HEK293 (cell line): ENCODE data around the gene ZNF862.

Source experiments
- CTCF ChIA-PET: fragments of 350-600 bp; formaldehyde crosslinking; extraction: SDS; loops from one replicate; lab custom pipeline; 2021; ENCODE audit warnings: antibody characterized with exemption; lab: Yijun Ruan, JAX
- POLR2A ChIA-PET: fragments of 300-600 bp; formaldehyde crosslinking; extraction: SDS; loops from one replicate; lab custom pipeline; 2020; ENCODE audit warnings: antibody characterized with exemption, inconsistent platforms; lab: Yijun Ruan, JAX
- H3K27ac ChIP-seq: fragments of 200-500 bp; sonication (Bioruptor generic); 2 replicates; pipeline ENCODE4 v1.5.1; 2014; ENCODE audit warnings: low read depth, low read length, control low read depth, inconsistent platforms; ENCODE audit errors: extremely low read depth
- H3K36me3 ChIP-seq, 2 experiments: fragments of 200-500 bp in 1 of 2; sonication (Bioruptor generic) in 1 of 2; 1 replicate in 1 of 2; 2 replicates in 1 of 2; pipeline ENCODE4 v1.5.1; 2014 to 2017; ENCODE audit warnings: inconsistent platforms in 2 of 2, low read length in 2 of 2; ENCODE audit not compliant: control insufficient read depth in 2 of 2, insufficient read depth in 1 of 2
- H3K4me1 ChIP-seq: fragments of 200-500 bp; sonication (Bioruptor generic); 2 replicates; pipeline ENCODE4 v1.5.1; 2014; ENCODE audit warnings: mild to moderate bottlenecking, low read length, inconsistent platforms; ENCODE audit not compliant: control insufficient read depth, insufficient read depth
- H3K4me3 ChIP-seq: 2 replicates; pipeline ENCODE4 v1.5.1; 2011; ENCODE audit warnings: low read depth, mild to moderate bottlenecking, control low read depth, low read length, moderate library complexity
- H3K9me3 ChIP-seq: fragments of 200-500 bp; sonication (Bioruptor generic); 2 replicates; pipeline ENCODE4 v1.5.1; 2014; ENCODE audit warnings: low read depth, low read length, inconsistent platforms; ENCODE audit not compliant: control insufficient read depth, insufficient read depth
- BCL6B ChIP-seq: fragments of 450-650 bp; formaldehyde crosslinking; IDR thresholded peaks from 2 replicates; pipeline ENCODE4 v1.5.1; 2017; ENCODE audit warnings: missing biosample characterization, missing genetic modification characterization
- GFI1B ChIP-seq: fragments of 450-650 bp; formaldehyde crosslinking; IDR thresholded peaks from 2 replicates; pipeline ENCODE4 v1.5.1; 2016; ENCODE audit warnings: missing biosample characterization, missing genetic modification characterization
- KLF1 ChIP-seq: fragments of 450-650 bp; formaldehyde crosslinking; IDR thresholded peaks from 2 replicates; pipeline ENCODE4 v1.5.1; 2016; ENCODE audit warnings: missing biosample characterization, missing genetic modification characterization
- TCF7L2 ChIP-seq: IDR thresholded peaks from 2 replicates; pipeline ENCODE4 v1.6.1; 2011; ENCODE audit warnings: low read depth, mild to moderate bottlenecking, inconsistent platforms, low read length, moderate library complexity, borderline replicate concordance
- YY2 ChIP-seq: fragments of 450-650 bp; formaldehyde crosslinking; IDR thresholded peaks from 2 replicates; pipeline ENCODE4 v1.5.1; 2016; ENCODE audit warnings: missing biosample characterization, missing genetic modification characterization
- ZBTB17 ChIP-seq: fragments of 450-650 bp; formaldehyde crosslinking; IDR thresholded peaks from 2 replicates; pipeline ENCODE4 v1.5.1; 2016; ENCODE audit warnings: missing biosample characterization, missing genetic modification characterization
- ZBTB48 ChIP-seq: fragments of 450-650 bp; formaldehyde crosslinking; IDR thresholded peaks from 2 replicates; pipeline ENCODE4 v1.5.1; 2016; ENCODE audit warnings: missing biosample characterization, missing genetic modification characterization
- ZFP3 ChIP-seq: fragments of 450-650 bp; formaldehyde crosslinking; IDR thresholded peaks from 2 replicates; pipeline ENCODE4 v1.5.1; 2016; ENCODE audit warnings: low read depth, missing biosample characterization, missing genetic modification characterization
- ZNF114 ChIP-seq: fragments of 450-650 bp; formaldehyde crosslinking; IDR thresholded peaks from 2 replicates; pipeline ENCODE4 v1.5.0; 2017; ENCODE audit warnings: missing biosample characterization, missing genetic modification characterization
- ZNF157 ChIP-seq: fragments of 450-650 bp; formaldehyde crosslinking; IDR thresholded peaks from 2 replicates; pipeline ENCODE4 v1.5.1; 2016; ENCODE audit warnings: missing biosample characterization, missing genetic modification characterization
- ZNF174 ChIP-seq: fragments of 450-650 bp; formaldehyde crosslinking; IDR thresholded peaks from 2 replicates; pipeline ENCODE4 v1.5.0; 2017; ENCODE audit warnings: missing biosample characterization, mild to moderate bottlenecking, missing genetic modification characterization
- ZNF2 ChIP-seq: fragments of 450-650 bp; formaldehyde crosslinking; IDR thresholded peaks from 2 replicates; pipeline ENCODE4 v1.5.1; 2016; ENCODE audit warnings: missing biosample characterization, missing genetic modification characterization
- ZNF341 ChIP-seq: fragments of 450-650 bp; formaldehyde crosslinking; IDR thresholded peaks from 2 replicates; pipeline ENCODE4; 2016; ENCODE audit warnings: low read depth, missing biosample characterization, missing genetic modification characterization
- ZNF354C ChIP-seq: fragments of 450-650 bp; formaldehyde crosslinking; IDR thresholded peaks from 2 replicates; pipeline ENCODE4 v1.5.1; 2016; ENCODE audit warnings: missing biosample characterization, missing genetic modification characterization, low read depth, borderline replicate concordance
- ZNF404 ChIP-seq: fragments of 450-650 bp; formaldehyde crosslinking; IDR thresholded peaks from 2 replicates; pipeline ENCODE4 v1.5.1; 2017; ENCODE audit warnings: missing biosample characterization, missing genetic modification characterization
- ZNF449 ChIP-seq: fragments of 450-650 bp; formaldehyde crosslinking; IDR thresholded peaks from 2 replicates; pipeline ENCODE4 v1.5.1; 2017; ENCODE audit warnings: missing biosample characterization, mild to moderate bottlenecking, missing genetic modification characterization, moderate library complexity
- ZNF48 ChIP-seq: fragments of 450-650 bp; formaldehyde crosslinking; IDR thresholded peaks from 2 replicates; pipeline ENCODE4 v1.5.1; 2016; ENCODE audit warnings: missing biosample characterization, missing genetic modification characterization
- ZNF558 ChIP-seq: fragments of 450-650 bp; formaldehyde crosslinking; IDR thresholded peaks from 2 replicates; pipeline ENCODE4 v1.5.1; 2016; ENCODE audit warnings: missing biosample characterization, missing genetic modification characterization
- ZNF560 ChIP-seq: fragments of 450-650 bp; formaldehyde crosslinking; IDR thresholded peaks from 2 replicates; pipeline ENCODE4 v1.5.1; 2017; ENCODE audit warnings: missing biosample characterization, missing genetic modification characterization, borderline replicate concordance
- ZNF600 ChIP-seq: fragments of 450-650 bp; formaldehyde crosslinking; IDR thresholded peaks from 2 replicates; pipeline ENCODE4 v1.5.1; 2016; ENCODE audit warnings: missing biosample characterization, missing genetic modification characterization
- ZNF639 ChIP-seq: fragments of 450-650 bp; formaldehyde crosslinking; IDR thresholded peaks from 2 replicates; pipeline ENCODE4 v1.5.1; 2016; ENCODE audit warnings: missing biosample characterization, missing genetic modification characterization
- ZNF660 ChIP-seq: fragments of 450-650 bp; IDR thresholded peaks from 2 replicates; pipeline ENCODE4 v1.5.1; 2018; ENCODE audit warnings: missing biosample characterization, mild to moderate bottlenecking, missing genetic modification characterization
- ZNF670 ChIP-seq: fragments of 450-650 bp; formaldehyde crosslinking; IDR thresholded peaks from 2 replicates; pipeline ENCODE4 v1.5.1; 2016; ENCODE audit warnings: missing biosample characterization, missing genetic modification characterization, low read depth
- ZNF768 ChIP-seq: fragments of 450-650 bp; formaldehyde crosslinking; IDR thresholded peaks from 2 replicates; pipeline ENCODE4 v1.5.1; 2018; ENCODE audit warnings: missing biosample characterization, mild to moderate bottlenecking, missing genetic modification characterization
- ZNF785 ChIP-seq: fragments of 450-650 bp; formaldehyde crosslinking; IDR thresholded peaks from 2 replicates; pipeline ENCODE4 v1.5.1; 2016; ENCODE audit warnings: missing biosample characterization, missing genetic modification characterization
- ZNF830 ChIP-seq: fragments of 450-650 bp; IDR thresholded peaks from 2 replicates; pipeline ENCODE4 v1.5.0; 2018; ENCODE audit warnings: missing biosample characterization, missing genetic modification characterization, low read depth, mild to moderate bottlenecking, moderate library complexity
- ZSCAN16 ChIP-seq: fragments of 450-650 bp; formaldehyde crosslinking; IDR thresholded peaks from 2 replicates; pipeline ENCODE4 v1.5.1; 2016; ENCODE audit warnings: missing biosample characterization, missing genetic modification characterization
- ZSCAN5A ChIP-seq: fragments of 450-650 bp; formaldehyde crosslinking; IDR thresholded peaks from 2 replicates; pipeline ENCODE4 v1.5.1; 2016; ENCODE audit warnings: missing biosample characterization, missing genetic modification characterization

Gene ZNF862

GRCh38 chr7:149811831-149812490 lies 26.2 kb upstream of the ZNF862 start:
- CTCF ChIA-PET: interaction anchor here (0.7 to 1.7 kb wide), 3 partner anchors 12 to 149 kb away, joined by 3 to 6 read pairs (median 3); no protein-coding TSS in a partner anchor
- POLR2A ChIA-PET: no interaction called here
- H3K4me1 ChIP-seq: no peaks in the 10 kb centered on the region

GRCh38 chr7:149813254-149814035 lies 24.7 kb upstream of the ZNF862 start:
- no peaks in the 10 kb centered on the region for H3K4me1 ChIP-seq
- CTCF ChIA-PET: interaction anchor here (0.6 to 0.8 kb wide), 2 partner anchors 36 to 1281 kb away, joined by 3 read pairs; no protein-coding TSS in a partner anchor
- POLR2A ChIA-PET: no interaction called here
- no peak overlapping the region for H3K4me3 ChIP-seq
- no peaks in the 10 kb centered on the region for H3K9me3 ChIP-seq
- no peak overlapping the region for H3K27ac ChIP-seq
- TF ChIP-seq KLF1 (tag by site-specific recombination): peak; percentile 50; the same call in 1 of the 2 replicates
- no peak for TF ChIP-seq ZNF785 (tag by site-specific recombination)
- no peak for TF ChIP-seq ZNF404
- no peak for TF ChIP-seq ZNF660
- TF ChIP-seq GFI1B: no peak
- TF ChIP-seq ZSCAN16: no peak
- TF ChIP-seq ZNF768 (tag by site-specific recombination): no peak
- no peak for TF ChIP-seq TCF7L2
- no peak for TF ChIP-seq ZNF157 (tag by site-specific recombination)
- no peak for TF ChIP-seq ZNF639
- no peak for TF ChIP-seq YY2 (tag by site-specific recombination)
- peak; percentile 37; the same call in 1 of the 2 replicates for TF ChIP-seq ZBTB17 (tag by site-specific recombination)
- no peak for TF ChIP-seq ZNF670
- no peaks in the 10 kb centered on the region for H3K36me3 ChIP-seq

More at GRCh38 chr7:149811831-149812490, 26.2 kb upstream of the ZNF862 start:
- H3K4me3 ChIP-seq: no peak overlapping the region
- no peak overlapping the region for H3K27ac ChIP-seq
- TF ChIP-seq ZNF558 (tag by site-specific recombination): no peak
- TF ChIP-seq ZFP3: no peak
- TF ChIP-seq ZNF2 (tag by site-specific recombination): no peak
- no peaks in the 10 kb centered on the region for H3K9me3 ChIP-seq
- no peaks in the 10 kb centered on the region for H3K36me3 ChIP-seq

- Histone ChIP-seq H3K36me3 (no peaks in the 10 kb centered on the region), H3K27ac (no peak overlapping the region), H3K4me3 (no peak overlapping the region), H3K4me1 (no peaks in the 10 kb centered on the region), H3K9me3 (no peaks in the 10 kb centered on the region)
- ChIA-PET CTCF (no interaction called here), POLR2A (no interaction called here)
- TF ChIP-seq ZNF600 (tag by site-specific recombination) (no peak), ZNF449 (tag by site-specific recombination) (no peak), ZBTB48 (tag by site-specific recombination) (no peak), BCL6B (no peak), ZNF768 (tag by site-specific recombination) (no peak), ZNF354C (tag by site-specific recombination) (no peak), ZNF48 (tag by site-specific recombination) (no peak), ZNF174 (no peak), ZNF560 (tag by site-specific recombination) (no peak), ZSCAN5A (tag by site-specific recombination) (no peak), ZNF830 (tag by site-specific recombination) (no peak), ZNF341 (no peak), KLF1 (tag by site-specific recombination) (no peak), ZNF114 (tag by site-specific recombination) (no peak)
Observed at GRCh38 chr7:149814494-149814893, 23.7 kb upstream of the ZNF862 start.
